ENCODE measurements around the gene MAP7.

- no peak for TF ChIP-seq CTCF (IDR thresholded peaks at IDR 0.05; ENCODE audit: low read depth, low read length, poor library complexity, severe bottlenecking)
- no peak for TF ChIP-seq EZH2phosphoT487 (IDR thresholded peaks at IDR 0.05; ENCODE audit: borderline replicate concordance, low read length)
These were observed 62.3 kb downstream of the MAP7 start for GRCh38 chr6:136487759-136488425.

Data from DOHH2 (cell line).